GM12872 (cell line): ENCODE results near the gene CELSR1.

ENCODE experiments used
- CTCF ChIP-seq: IDR thresholded peaks from 3 replicates; pipeline ENCODE4 v1.5.1; 2011; ENCODE audit warnings: low read depth, mild to moderate bottlenecking, low read length, moderate library complexity; ENCODE audit not compliant: insufficient read depth

Gene CELSR1

GRCh38 chr22:46473021-46473779 is 64.2 kb downstream of the CELSR1 start:
- TF ChIP-seq CTCF, result no peak

GRCh38 chr22:46472722-46473016 is 64.8 kb downstream of the CELSR1 start:
- TF ChIP-seq CTCF, result no peak

DNA sequence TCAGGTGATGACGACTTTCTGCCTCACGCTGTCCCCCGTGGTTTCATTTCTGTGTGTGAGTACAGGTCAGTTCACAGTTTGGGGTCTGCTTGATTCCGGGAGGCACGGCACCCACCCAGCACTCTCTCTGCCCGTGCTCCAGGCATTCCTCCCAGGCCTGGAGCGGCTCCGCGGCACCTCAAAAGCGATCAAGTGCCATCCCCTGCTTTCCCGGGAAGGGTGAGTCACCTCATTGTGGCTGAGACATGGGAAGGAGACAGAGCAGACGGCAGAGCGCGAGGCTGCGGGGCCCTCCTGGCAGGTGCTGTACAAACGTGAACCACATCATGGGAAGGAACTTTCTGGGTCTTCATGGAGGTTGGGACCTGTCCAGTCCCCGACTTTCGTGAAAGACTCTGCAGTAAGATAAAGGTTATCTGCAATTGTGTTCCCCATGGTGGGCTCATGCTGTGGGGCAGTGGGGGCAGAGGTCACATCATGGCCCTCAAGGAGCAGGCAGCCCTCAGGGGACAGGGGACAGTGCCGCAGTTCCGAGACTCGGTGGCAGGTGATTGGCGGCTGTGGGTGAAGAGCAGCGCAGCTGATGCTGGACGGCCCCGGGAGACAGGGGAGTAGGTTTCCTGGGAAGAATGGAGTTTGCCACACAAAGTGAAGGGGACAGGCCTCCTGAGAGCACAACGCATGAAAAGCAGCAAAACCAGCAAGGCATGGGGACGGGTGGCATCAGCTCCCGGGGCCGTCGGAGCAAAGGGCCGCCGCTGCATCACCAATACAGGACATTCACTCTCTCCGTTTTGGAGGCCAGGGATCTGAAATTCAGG is 65.3 kb downstream of the CELSR1 start:
- TF ChIP-seq CTCF, result no peak

- TF ChIP-seq CTCF, result no peak
Measured at GRCh38 chr22:46469711-46470110, 67.7 kb downstream of the CELSR1 start.

DNA sequence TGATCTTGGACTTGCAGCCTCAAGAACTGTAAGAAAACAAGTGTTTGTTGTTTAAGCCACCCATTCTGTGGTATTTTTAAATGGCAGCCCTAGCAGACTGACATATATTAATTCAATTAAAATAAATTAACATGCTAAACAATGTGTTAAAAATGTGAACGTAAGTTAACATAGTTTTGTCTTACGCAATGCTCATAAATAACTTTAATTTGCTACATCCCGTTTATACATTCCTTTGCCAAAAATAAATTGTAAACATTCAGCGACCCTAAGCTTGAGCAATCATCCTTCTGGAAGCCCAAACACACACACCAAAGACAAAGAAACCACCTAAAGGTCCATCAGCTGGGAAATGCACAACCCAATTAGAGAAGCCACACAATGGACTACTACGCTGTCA is 70.4 kb downstream of the CELSR1 start:
- no peak for TF ChIP-seq CTCF

- no peak for TF ChIP-seq CTCF
Measured at GRCh38 chr22:46466255-46466676, 71.2 kb downstream of the CELSR1 start.

- TF ChIP-seq CTCF, result no peak
Measured at GRCh38 chr22:46465793-46466192, 71.6 kb downstream of the CELSR1 start.
